HCT116 (cell line): Measurements from ENCODE around the gene USP36. TPM values are rescaled to one million over a fixed set of nuclear protein-coding genes. Genes with fewer than 3 reads are reported as not detected.

Source experiments
- ATAC-seq: fragments of 200-7000 bp; cut with Tn5 transposase; 2 replicates; pipeline ENCODE4 v1.9.1; 2020; ENCODE audit warnings: mild to moderate bottlenecking, moderate library complexity
- BruUV-seq: library from RNA; stranded (reverse); fragments of 400-500 nt; replicated peaks from 2 replicates; lab custom pipeline; 2021; lab: Mats Ljungman, UMichigan
- CTCF ChIA-PET: fragments of 300-600 bp; sonication (Branson Sonifier 250); formaldehyde crosslinking; loops from one replicate; lab custom pipeline; 2021; ENCODE audit warnings: antibody characterized with exemption; lab: Charles Lee
- POLR2A ChIA-PET: fragments of 300-600, 350-600 bp; sonication (Branson Sonifier 250); formaldehyde crosslinking; loops from one replicate; lab custom pipeline; 2021; ENCODE audit warnings: antibody characterized with exemption; lab: Charles Lee
- RAD21 ChIA-PET, 2 experiments: fragments of 300-600 bp; sonication (Branson Sonifier 250); formaldehyde crosslinking; loops; one replicate each; lab custom pipeline; 2023; ENCODE audit warnings: low total read pairs in 2 of 2; ENCODE audit not compliant: uncharacterized antibody in 2 of 2, unreplicated experiment in 2 of 2, low non-redundant PET in 1 of 2; lab: Charles Lee
- DNase-seq: peaks from one replicate; pipeline ENCODE4 v3.0.0-alpha.2; 2010; ENCODE audit warnings: low read depth, low spot score
- H2AFZ ChIP-seq: fragments of 200-600 bp; shearing (Covaris generic), sonication (generic); 2 replicates; pipeline ENCODE4 v1.6.1; 2017; ENCODE audit warnings: low read depth, mixed run types, mixed read lengths, antibody characterized with exemption, low read length; ENCODE audit not compliant: poor library complexity, severe bottlenecking
- H3K27ac ChIP-seq: 2 replicates; pipeline ENCODE4 v1.5.1; 2012; ENCODE audit warnings: low read depth, low read length
- H3K27me3 ChIP-seq: fragments of 200-600 bp; sonication (generic); 2 replicates; pipeline ENCODE4 v1.6.1; 2016; ENCODE audit warnings: mixed run types, low read length, mixed read lengths; ENCODE audit not compliant: insufficient read depth
- H3K36me3 ChIP-seq, 2 experiments: fragments of 200-500 bp in 1 of 2; fragments of 200-600 bp in 1 of 2; sonication (Bioruptor generic) in 1 of 2; sonication (generic) in 1 of 2; 2 replicates each; pipeline versions ENCODE4 v1.5.1 to v1.6.1; 2014 to 2016; ENCODE audit warnings: low read length in 2 of 2, inconsistent platforms in 1 of 2, mixed read lengths in 1 of 2, mixed run types in 1 of 2; ENCODE audit not compliant: insufficient read depth in 2 of 2, control insufficient read depth in 1 of 2
- H3K4me1 ChIP-seq, 2 experiments: fragments of 200-600 bp in 1 of 2; sonication (generic) in 1 of 2; 2 replicates each; pipeline versions ENCODE4 v1.5.1 to v1.6.1; 2012 to 2017; ENCODE audit warnings: low read length in 2 of 2, inconsistent platforms in 1 of 2, mild to moderate bottlenecking in 1 of 2, mixed read lengths in 1 of 2, mixed run types in 1 of 2, moderate library complexity in 1 of 2; ENCODE audit not compliant: insufficient read depth in 2 of 2, control insufficient read depth in 1 of 2
- H3K4me2 ChIP-seq: fragments of 200-600 bp; sonication (generic); 2 replicates; pipeline ENCODE4 v1.6.1; 2017; ENCODE audit warnings: mixed run types, low read length, mixed read lengths
- H3K4me3 ChIP-seq, 2 experiments: fragments of 200-600 bp in 1 of 2; sonication (generic) in 1 of 2; replicated peaks in 1 of 2; 2 replicates each; pipeline ENCODE4 v1.5.1; 2011 to 2016; ENCODE audit warnings: low read length in 2 of 2, control low read depth in 1 of 2, low read depth in 1 of 2, mild to moderate bottlenecking in 1 of 2, mixed read lengths in 1 of 2, mixed run types in 1 of 2
- H3K79me2 ChIP-seq: fragments of 200-600 bp; sonication (generic); 2 replicates; pipeline ENCODE4 v1.6.1; 2017; ENCODE audit warnings: mild to moderate bottlenecking, mixed run types, low read length, moderate library complexity, mixed read lengths; ENCODE audit not compliant: insufficient read depth
- H3K9ac ChIP-seq: fragments of 200-600 bp; sonication (generic); 2 replicates; pipeline ENCODE4 v1.6.1; 2016; ENCODE audit warnings: low read length, mixed read lengths
- H3K9me2 ChIP-seq: fragments of 200-600 bp; sonication (generic), shearing (Covaris generic); 2 replicates; pipeline ENCODE4 v1.6.1; 2017; ENCODE audit warnings: mixed run types, mild to moderate bottlenecking, moderate library complexity; ENCODE audit not compliant: insufficient read depth
- H3K9me3 ChIP-seq, 2 experiments: fragments of 200-500 bp in 1 of 2; fragments of 200-600 bp in 1 of 2; sonication (Bioruptor generic) in 1 of 2; sonication (generic) in 1 of 2; 2 replicates each; pipeline ENCODE4 v1.6.1; 2014 to 2017; ENCODE audit warnings: low read length in 2 of 2, mixed read lengths in 2 of 2, inconsistent platforms in 1 of 2, low read depth in 1 of 2, mild to moderate bottlenecking in 1 of 2, mixed run types in 1 of 2, moderate library complexity in 1 of 2; ENCODE audit not compliant: control insufficient read depth in 1 of 2, insufficient read depth in 1 of 2
- H4K20me1 ChIP-seq: fragments of 200-600 bp; sonication (generic), shearing (Covaris generic); 2 replicates; pipeline ENCODE4 v1.6.1; 2017; ENCODE audit warnings: mixed run types, mild to moderate bottlenecking, moderate library complexity; ENCODE audit not compliant: insufficient read depth
- CBX3 ChIP-seq: IDR thresholded peaks from 2 replicates; pipeline ENCODE4 v1.6.1; 2012; ENCODE audit warnings: low read depth
- CEBPB ChIP-seq: IDR thresholded peaks from 2 replicates; pipeline ENCODE4 v1.6.1; 2012; ENCODE audit warnings: low read depth
- EGR1 ChIP-seq: IDR thresholded peaks from 2 replicates; pipeline ENCODE4 v1.6.1; 2012; ENCODE audit warnings: low read depth
- ELF1 ChIP-seq: IDR thresholded peaks from 2 replicates; pipeline ENCODE4 v1.6.1; 2012; ENCODE audit warnings: low read depth, borderline replicate concordance
- EZH2phosphoT487 ChIP-seq: fragments of 200-600 bp; IDR thresholded peaks from 2 replicates; pipeline ENCODE4 v1.6.1; 2018; ENCODE audit warnings: antibody characterized with exemption, borderline replicate concordance
- JUND ChIP-seq: IDR thresholded peaks from 2 replicates; pipeline ENCODE4 v1.6.1; 2012
- POLR2A ChIP-seq: IDR thresholded peaks from 2 replicates; pipeline ENCODE4 v1.7.0; 2011; ENCODE audit warnings: borderline replicate concordance; ENCODE audit not compliant: insufficient read depth, insufficient read length; ENCODE audit errors: extremely low read depth
- POLR2AphosphoS5 ChIP-seq: IDR thresholded peaks from 2 replicates; pipeline ENCODE4 v1.6.1; 2011; ENCODE audit warnings: mild to moderate bottlenecking, low read depth, low read length, moderate library complexity
- RAD21 ChIP-seq: IDR thresholded peaks from 2 replicates; pipeline ENCODE4 v1.6.1; 2012; ENCODE audit warnings: low read depth, mild to moderate bottlenecking
- REST ChIP-seq: IDR thresholded peaks from 2 replicates; pipeline ENCODE4 v1.6.1; 2012; ENCODE audit warnings: low read depth
- SIN3A ChIP-seq: IDR thresholded peaks from 2 replicates; pipeline ENCODE4 v1.6.1; 2012; ENCODE audit warnings: low read depth
- SP1 ChIP-seq: IDR thresholded peaks from 2 replicates; pipeline ENCODE4 v1.6.1; 2012; ENCODE audit warnings: low read depth
- SRF ChIP-seq: IDR thresholded peaks from 2 replicates; pipeline ENCODE4 v1.6.1; 2012; ENCODE audit warnings: low read depth
- TCF7L2 ChIP-seq: IDR thresholded peaks from 2 replicates; pipeline ENCODE4 v1.7.0; 2011; ENCODE audit warnings: borderline replicate concordance, inconsistent platforms; ENCODE audit not compliant: insufficient read depth, insufficient read length; ENCODE audit errors: extremely low read depth
- YY1 ChIP-seq: IDR thresholded peaks from 2 replicates; pipeline ENCODE4 v1.6.1; 2011; ENCODE audit warnings: low read length, low read depth, moderate library complexity, mild to moderate bottlenecking; ENCODE audit not compliant: insufficient replicate concordance; ENCODE audit errors: extremely low read depth
- ZNF274 ChIP-seq: fragments of 200-500 bp; sonication (Bioruptor generic); IDR thresholded peaks from 2 replicates; pipeline ENCODE4 v1.6.1; 2014; ENCODE audit warnings: mild to moderate bottlenecking, low read depth, low read length, inconsistent platforms
- intact Hi-C: fragments of 100-400 bp; cut with micrococcal nuclease; formaldehyde crosslinking; loops from 2 replicates; pipeline ENCODE4 v1.10.0; 2022
- total RNA-seq: library from RNA; stranded (reverse); gene quantifications from one replicate; pipeline ENCODE4 v1.2.1, GENCODE V29; 2021; ENCODE audit not compliant: unreplicated experiment

USP36 gene
- total RNA-seq, 1 experiment from 2014 or later, result 104 TPM

DNA sequence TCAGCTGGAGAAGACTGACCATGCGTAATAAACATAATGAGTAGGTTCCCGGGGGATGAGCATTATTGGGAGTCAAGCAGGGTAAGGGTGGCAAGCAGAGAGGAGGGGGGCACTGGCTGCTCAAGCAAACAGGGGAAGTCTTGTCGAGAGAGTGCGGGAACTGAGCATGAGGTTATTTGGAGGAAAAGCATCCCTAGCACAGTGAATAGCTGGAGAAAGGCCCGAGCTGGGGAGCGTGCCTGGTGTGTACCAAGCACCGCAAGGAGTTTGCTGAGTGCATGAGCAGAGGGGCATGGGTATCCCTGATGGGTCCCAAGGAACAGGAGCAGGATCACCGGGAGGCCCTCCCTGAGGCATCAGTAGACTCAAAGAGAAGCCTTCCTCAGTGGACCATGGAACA, 75.7 kb downstream of the USP36 start:
- Histone ChIP-seq H3K27ac (no peak overlapping the region), H3K27me3 (no peaks in the 10 kb centered on the region), H2AFZ (no peak overlapping the region), H3K4me2 (no peak overlapping the region), H3K4me1 (peaks cover 12 to 25% of the 10 kb centered on the region in 2 experiments), H3K36me3 (no peaks in the 10 kb centered on the region), H3K9ac (no peak overlapping the region), H3K9me3 (no peaks in the 10 kb centered on the region), H4K20me1 (peaks cover 2% of the 10 kb centered on the region; the same call in 1 of the 2 replicates), H3K9me2 (no peaks in the 10 kb centered on the region), H3K4me3 (no peak overlapping the region), H3K79me2 (peaks cover 50% of the 10 kb centered on the region)
- DNase-seq (no peak), ATAC-seq (no peak)
- TF ChIP-seq SIN3A, result no peak
- no peak for TF ChIP-seq EZH2phosphoT487
- no peak for TF ChIP-seq POLR2A
- TF ChIP-seq ZNF274, result no peak
- no peak for TF ChIP-seq ELF1
- TF ChIP-seq TCF7L2, result no peak
- no peak for TF ChIP-seq CBX3
- POLR2A ChIA-PET, result no interaction called here
- CTCF ChIA-PET, result no interaction called here
- no TSS peak for BruUV-seq
- intact Hi-C loops, result no loop called here
- RAD21 ChIA-PET, result no interaction called here

DNA sequence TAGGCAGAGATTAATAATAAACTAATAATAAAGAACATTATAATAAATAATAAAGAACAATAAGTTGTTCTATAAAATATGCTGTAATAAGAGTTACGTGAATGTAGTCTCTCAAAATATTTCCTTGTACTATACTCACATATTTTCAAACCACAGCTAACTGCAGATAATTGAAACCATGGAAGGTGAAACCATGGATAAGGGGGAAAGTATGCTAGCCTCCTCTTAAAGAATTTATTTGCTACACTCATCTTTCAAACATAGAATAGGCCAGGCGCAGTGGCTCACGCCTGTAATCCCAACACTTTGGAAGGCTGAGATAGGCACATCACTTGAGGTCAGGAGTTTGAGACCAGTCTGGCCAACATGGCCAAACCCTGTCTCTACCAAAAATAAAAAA, 77.1 kb downstream of the USP36 start:
- Histone ChIP-seq H3K36me3 (no peaks in the 10 kb centered on the region), H3K4me2 (no peak overlapping the region), H3K9ac (no peak overlapping the region), H3K9me3 (no peaks in the 10 kb centered on the region), H3K4me1 (peaks cover 12 to 25% of the 10 kb centered on the region in 2 experiments), H3K9me2 (no peaks in the 10 kb centered on the region), H3K4me3 (no peak overlapping the region), H2AFZ (no peak overlapping the region), H3K27ac (no peak overlapping the region), H4K20me1 (peaks cover 4% of the 10 kb centered on the region; the same call in 1 of the 2 replicates), H3K27me3 (no peaks in the 10 kb centered on the region), H3K79me2 (peaks cover 56% of the 10 kb centered on the region)
- POLR2A ChIA-PET, result no interaction called here
- intact Hi-C loops, result no loop called here
- no peak for ATAC-seq
- CTCF ChIA-PET, result no interaction called here
- no peak for TF ChIP-seq SRF
- TF ChIP-seq ZNF274, result no peak
- TF ChIP-seq RAD21, result no peak
- TF ChIP-seq SIN3A, result no peak
- TF ChIP-seq YY1, result no peak
- TF ChIP-seq EZH2phosphoT487, result no peak
- no peak for TF ChIP-seq JUND
- TF ChIP-seq REST, result no peak
- no peak for TF ChIP-seq CBX3
- TF ChIP-seq POLR2AphosphoS5, result no peak
- no peak for TF ChIP-seq ELF1
- TF ChIP-seq EGR1, result no peak
- TF ChIP-seq SP1, result no peak
- no peak for TF ChIP-seq TCF7L2
- no peak for TF ChIP-seq CEBPB
- no TSS peak for BruUV-seq
- RAD21 ChIA-PET, result no interaction called here
- DNase-seq, result no peak
